OCI-LY3 (cell line): ENCODE measurements around the gene GLYATL1.

Experiments used
- H2AFZ ChIP-seq: fragments of 200-600, 300-600 bp; shearing (Covaris generic); 2 replicates; pipeline ENCODE4 v1.6.0; 2014; ENCODE audit warnings: antibody characterized with exemption, low read depth, low read length
- H3K27ac ChIP-seq: fragments of 200-600, 300-600 bp; sonication (generic); 2 replicates; pipeline ENCODE4 v1.5.1; 2014; ENCODE audit warnings: mild to moderate bottlenecking, low read length, moderate library complexity, mixed read lengths
- H3K27me3 ChIP-seq: fragments of 200-600, 300-600 bp; sonication (generic); 2 replicates; pipeline ENCODE4 v1.6.1; 2014; ENCODE audit warnings: low read depth, low read length, mixed read lengths
- H3K36me3 ChIP-seq: fragments of 200-600, 300-600 bp; sonication (generic); replicated peaks from 2 replicates; pipeline ENCODE3; 2014; ENCODE audit warnings: low read depth, low read length, mixed read lengths
- H3K4me1 ChIP-seq: fragments of 300-600, 200-600 bp; sonication (generic); 2 replicates; pipeline ENCODE4 v1.6.1; 2014; ENCODE audit warnings: low read length, mixed read lengths
- H3K4me2 ChIP-seq: fragments of 200-600, 300-600 bp; sonication (generic); 2 replicates; pipeline ENCODE4 v1.6.1; 2014; ENCODE audit warnings: low read length, mixed read lengths
- H3K4me3 ChIP-seq: fragments of 300-600, 200-600 bp; sonication (generic); 2 replicates; pipeline ENCODE4 v1.5.1; 2014; ENCODE audit warnings: antibody characterized with exemption, mild to moderate bottlenecking, low read length, moderate library complexity
- H3K79me2 ChIP-seq: fragments of 300-600, 200-600 bp; shearing (Covaris generic); 2 replicates; pipeline ENCODE4 v1.6.1; 2014; ENCODE audit warnings: mild to moderate bottlenecking, low read length, mixed read lengths
- H3K9ac ChIP-seq: fragments of 300-600, 200-600 bp; shearing (Covaris generic); 2 replicates; pipeline ENCODE4 v1.6.0; 2014; ENCODE audit warnings: mild to moderate bottlenecking, low read length, moderate library complexity
- H3K9me3 ChIP-seq: fragments of 200-600, 300-600 bp; shearing (Covaris generic); 2 replicates; pipeline ENCODE4 v1.6.1; 2014; ENCODE audit warnings: low read length, mixed read lengths; ENCODE audit not compliant: insufficient read depth
- H4K20me1 ChIP-seq: fragments of 200-600, 300-600 bp; sonication (generic); 2 replicates; pipeline ENCODE4 v1.6.1; 2016; ENCODE audit warnings: low read length, mixed read lengths; ENCODE audit not compliant: insufficient read depth
- CTCF ChIP-seq: fragments of 200-600, 300-600 bp; sonication (generic); IDR thresholded peaks from 2 replicates; pipeline ENCODE4 v1.5.1; 2014; ENCODE audit warnings: antibody characterized with exemption, low read length, low read depth
- EZH2phosphoT487 ChIP-seq: fragments of 200-600 bp; shearing (Covaris generic); IDR thresholded peaks from 2 replicates; pipeline ENCODE4 v1.6.1; 2018; ENCODE audit warnings: antibody characterized with exemption, mixed run types, low read depth

The GLYATL1 gene

GRCh38 chr11:58968251-58968711 is 29.0 kb downstream of the GLYATL1 start:
- H3K27me3 ChIP-seq, result 0 out of 2 replicates have a peak, but pooled peaks cover 7% of the 10 kb centered on the region
- H3K9me3 ChIP-seq, result no peaks in the 10 kb centered on the region

GRCh38 chr11:58977470-58977869 is 38.2 kb downstream of the GLYATL1 start:
- Histone ChIP-seq H3K27ac (no peak overlapping the region), H3K36me3 (no peaks in the 10 kb centered on the region), H3K4me3 (no peak overlapping the region), H3K9ac (no peak overlapping the region), H3K4me1 (peaks cover 4% of the 10 kb centered on the region; the same call in 1 of the 2 replicates), H3K9me3 (no peaks in the 10 kb centered on the region), H4K20me1 (no peaks in the 10 kb centered on the region), H3K27me3 (0 out of 2 replicates have a peak, but pooled peaks cover 8% of the 10 kb centered on the region), H3K79me2 (no peaks in the 10 kb centered on the region), H2AFZ (no peak overlapping the region), H3K4me2 (no peak overlapping the region)
- TF ChIP-seq CTCF (no peak), EZH2phosphoT487 (no peak)

More at GRCh38 chr11:58968251-58968711, 29.0 kb downstream of the GLYATL1 start:
- Histone ChIP-seq H3K27ac (no peak overlapping the region), H4K20me1 (no peaks in the 10 kb centered on the region), H3K4me3 (no peak overlapping the region), H3K9ac (no peak overlapping the region), H3K4me2 (no peak overlapping the region), H3K4me1 (no peaks in the 10 kb centered on the region), H2AFZ (no peak overlapping the region), H3K79me2 (no peaks in the 10 kb centered on the region), H3K36me3 (no peaks in the 10 kb centered on the region)
- no peak for TF ChIP-seq EZH2phosphoT487
- no peak for TF ChIP-seq CTCF

- Histone ChIP-seq H3K9me3 (no peaks in the 10 kb centered on the region), H3K4me1 (peaks cover 4% of the 10 kb centered on the region; the same call in 1 of the 2 replicates), H2AFZ (no peak overlapping the region), H3K9ac (no peak overlapping the region), H3K79me2 (no peaks in the 10 kb centered on the region), H3K36me3 (no peaks in the 10 kb centered on the region), H3K4me2 (no peak overlapping the region), H3K27ac (no peak overlapping the region), H3K4me3 (no peak overlapping the region), H4K20me1 (no peaks in the 10 kb centered on the region), H3K27me3 (0 out of 2 replicates have a peak, but pooled peaks cover 8% of the 10 kb centered on the region)
- TF ChIP-seq EZH2phosphoT487, result no peak
- TF ChIP-seq CTCF, result no peak
These were observed 39.9 kb downstream of the GLYATL1 start for GRCh38 chr11:58979222-58979621.

GRCh38 chr11:58980159-58980843 is 41.0 kb downstream of the GLYATL1 start:
- Histone ChIP-seq H3K27ac (no peak overlapping the region), H3K36me3 (no peaks in the 10 kb centered on the region), H3K4me3 (no peak overlapping the region), H3K4me1 (peaks cover 4% of the 10 kb centered on the region; the same call in 1 of the 2 replicates), H3K4me2 (no peak overlapping the region), H4K20me1 (no peaks in the 10 kb centered on the region), H3K79me2 (no peaks in the 10 kb centered on the region), H3K27me3 (0 out of 2 replicates have a peak, but pooled peaks cover 8% of the 10 kb centered on the region), H2AFZ (no peak overlapping the region), H3K9ac (no peak overlapping the region), H3K9me3 (no peaks in the 10 kb centered on the region)
- TF ChIP-seq CTCF (no peak), EZH2phosphoT487 (no peak)
